ENCODE measurements around the gene PRPF8. TPM values are rescaled to one million over a fixed set of nuclear protein-coding genes. Genes with fewer than 3 reads are reported as not detected.

The PRPF8 gene
- total RNA-seq, 4 donors from 2014 or later: 141 to 187 (median 163) TPM

- Histone ChIP-seq H3K27me3 (no peaks in the 10 kb centered on the region), H3K4me1 (peaks cover under 1 to 11% (median 10%) of the 10 kb centered on the region in 4 donors), H3K27ac (replicated peaks in 1 of 4) (no peak overlapping the region), H3K9me3 (no peaks in the 10 kb centered on the region), H3K36me3 (peaks cover 3 to 56% (median 20%) of the 10 kb centered on the region in 4 donors), H3K4me3 (no peak overlapping the region)
- 69% methylated on average over 15 of the region's 19 CpGs for WGBS
- DNase-seq (ENCODE audit: extremely low spot score): no peak
- no peak for TF ChIP-seq POLR2AphosphoS5 (IDR thresholded peaks at IDR 0.05)
- TF ChIP-seq POLR2A (IDR thresholded peaks at IDR 0.05; ENCODE audit: low read depth): no peak
- TF ChIP-seq CTCF (IDR thresholded peaks at IDR 0.05): no peak
- no peak for TF ChIP-seq EP300 (IDR thresholded peaks at IDR 0.05)
- intact Hi-C loops (cut with DNase I): no loop called here
Observed at GRCh38 chr17:1638624-1639300, 45.9 kb downstream of the PRPF8 start.

- peaks cover 3 to 56% (median 20%) of the 10 kb centered on the region in 4 donors for H3K36me3 ChIP-seq
- H3K4me1 ChIP-seq: peaks cover 0 to 5% (median 4%) of the 10 kb centered on the region in 4 donors
- TF ChIP-seq POLR2A (IDR thresholded peaks at IDR 0.05; ENCODE audit: low read depth) (no peak), CTCF (IDR thresholded peaks at IDR 0.05) (no peak), EP300 (IDR thresholded peaks at IDR 0.05) (no peak), POLR2AphosphoS5 (IDR thresholded peaks at IDR 0.05) (no peak)
- no peaks in the 10 kb centered on the region for H3K9me3 ChIP-seq
- intact Hi-C loops (cut with DNase I): no loop called here
- H3K4me3 ChIP-seq: no peak overlapping the region
- H3K27ac ChIP-seq (replicated peaks in 1 of 4): no peak overlapping the region
- no peak for DNase-seq (ENCODE audit: extremely low spot score)
- 79% methylated on average over 16 of the region's 17 CpGs for WGBS
- H3K27me3 ChIP-seq: no peaks in the 10 kb centered on the region
Observed at GRCh38 chr17:1638171-1638590, 46.5 kb downstream of the PRPF8 start.

GRCh38 chr17:1636732-1637285, 47.9 kb downstream of the PRPF8 start:
- H3K27me3 ChIP-seq: no peaks in the 10 kb centered on the region
- H3K4me3 ChIP-seq: no peak overlapping the region
- no peak overlapping the region for H3K27ac ChIP-seq (replicated peaks in 1 of 4)
- H3K36me3 ChIP-seq: peaks cover 3 to 56% (median 20%) of the 10 kb centered on the region in 4 donors
- H3K4me1 ChIP-seq: no peaks in the 10 kb centered on the region
- TF ChIP-seq POLR2A (IDR thresholded peaks at IDR 0.05; ENCODE audit: low read depth) (no peak), CTCF (IDR thresholded peaks at IDR 0.05) (no peak), EP300 (IDR thresholded peaks at IDR 0.05) (no peak), POLR2AphosphoS5 (IDR thresholded peaks at IDR 0.05) (no peak)
- 86% methylated on average over 14 of the region's 15 CpGs for WGBS
- no peaks in the 10 kb centered on the region for H3K9me3 ChIP-seq
- intact Hi-C loops (cut with DNase I): no loop called here
- no peak for DNase-seq (ENCODE audit: extremely low spot score)

GRCh38 chr17:1635675-1636465, 48.8 kb downstream of the PRPF8 start:
- no peak overlapping the region for H3K27ac ChIP-seq (replicated peaks in 1 of 4)
- 83% methylated on average over 10 of the region's 10 CpGs for WGBS
- peaks cover 3 to 56% (median 20%) of the 10 kb centered on the region in 4 donors for H3K36me3 ChIP-seq
- TF ChIP-seq POLR2A (IDR thresholded peaks at IDR 0.05; ENCODE audit: low read depth): no peak
- no peak for TF ChIP-seq CTCF (IDR thresholded peaks at IDR 0.05)
- DNase-seq (ENCODE audit: extremely low spot score): no peak
- no peaks in the 10 kb centered on the region for H3K27me3 ChIP-seq
- no peak overlapping the region for H3K4me3 ChIP-seq
- intact Hi-C loops (cut with DNase I): no loop called here
- no peaks in the 10 kb centered on the region for H3K4me1 ChIP-seq
- no peaks in the 10 kb centered on the region for H3K9me3 ChIP-seq

All from esophagus muscularis mucosa (tissue), 4 donors.